Hepatic stellate cell (primary cell): Measurements from ENCODE around the gene UMOD.
"Not testable (repeated sequence)": the region's sequence is repeated elsewhere in the genome, so short reads cannot be mapped to it uniquely, and the experiment has no call there.

Source experiments
- DNase-seq: peaks from one replicate; pipeline ENCODE4 v3.0.0; 2011; ENCODE audit warnings: low spot score

Gene UMOD

DNA sequence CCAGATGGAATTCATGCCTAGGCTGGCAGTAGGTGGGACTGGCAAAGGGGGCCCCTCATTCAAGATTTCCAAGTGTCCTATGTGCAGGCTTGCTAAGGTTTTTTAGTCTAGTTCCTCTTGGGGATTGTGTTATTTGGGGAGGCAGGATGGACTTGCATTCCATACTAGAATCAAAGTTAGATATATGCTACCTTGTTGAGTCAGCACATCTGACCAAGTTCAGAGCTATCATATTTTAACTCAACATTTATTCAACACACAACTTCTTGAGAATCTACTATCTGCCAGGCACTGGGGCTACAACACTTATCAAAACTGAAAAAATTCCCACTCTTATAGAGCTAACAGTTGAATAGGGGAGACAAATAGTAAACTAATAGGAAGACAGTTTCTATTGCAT is 31.9 kb downstream of the UMOD start:
- no peak for DNase-seq

DNA sequence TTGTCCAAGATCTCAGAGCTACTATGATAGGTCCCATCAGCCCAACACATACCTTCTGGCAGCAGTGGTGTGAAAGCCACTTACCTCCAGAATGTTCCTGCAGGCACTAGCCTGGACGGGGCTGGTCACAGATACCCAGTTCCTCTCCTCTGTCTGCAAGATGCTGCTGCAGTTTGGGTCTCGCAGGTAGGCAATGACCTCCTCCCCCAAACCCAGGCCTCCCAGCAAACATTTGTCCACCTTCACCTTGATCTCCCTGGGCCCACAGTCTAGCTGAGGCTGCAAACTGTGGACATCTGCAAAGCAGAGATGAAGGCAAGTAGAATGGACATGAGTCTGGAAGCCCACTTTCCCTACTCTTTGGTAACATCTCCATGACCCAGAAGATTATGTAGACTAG is 32.3 kb downstream of the UMOD start:
- no peak for DNase-seq

DNA sequence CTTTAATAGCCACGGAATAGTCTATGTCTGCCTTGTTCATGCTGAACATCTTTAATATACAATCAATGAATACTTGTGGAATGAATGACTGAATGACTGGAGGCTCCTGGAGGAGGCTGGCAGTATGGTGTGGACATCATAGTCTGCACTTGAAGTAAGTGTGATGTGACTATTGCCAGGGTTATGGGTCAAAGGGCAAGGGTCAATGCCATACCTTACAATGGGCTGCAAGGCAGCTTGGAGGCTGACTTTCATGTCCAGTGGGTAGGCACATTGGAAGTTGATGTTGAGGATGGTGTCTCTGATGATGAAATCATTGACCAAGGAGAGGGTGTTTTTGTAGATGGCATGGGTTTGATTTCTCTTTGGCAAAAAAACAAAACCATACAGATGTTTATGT is 33.1 kb downstream of the UMOD start:
- DNase-seq, result no peak

DNA sequence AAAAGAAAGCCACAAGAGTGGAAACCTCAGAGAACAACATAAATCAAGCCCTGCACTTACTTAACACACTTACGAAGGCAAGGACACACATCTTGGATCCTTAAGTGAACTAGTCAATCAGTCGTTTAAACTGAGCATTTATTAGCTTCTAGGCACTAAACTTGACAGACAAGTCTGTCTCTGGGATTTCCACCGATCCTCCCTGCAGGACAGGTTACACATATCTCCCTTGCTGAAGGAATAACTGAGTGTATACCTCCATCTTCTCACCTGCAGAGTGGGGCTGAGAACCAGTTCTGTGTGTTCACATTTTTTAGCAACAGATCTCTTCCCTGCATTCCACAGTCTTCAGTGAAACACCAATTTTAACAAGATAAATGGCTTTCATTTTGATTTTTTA is 34.1 kb downstream of the UMOD start:
- no peak for DNase-seq

DNA sequence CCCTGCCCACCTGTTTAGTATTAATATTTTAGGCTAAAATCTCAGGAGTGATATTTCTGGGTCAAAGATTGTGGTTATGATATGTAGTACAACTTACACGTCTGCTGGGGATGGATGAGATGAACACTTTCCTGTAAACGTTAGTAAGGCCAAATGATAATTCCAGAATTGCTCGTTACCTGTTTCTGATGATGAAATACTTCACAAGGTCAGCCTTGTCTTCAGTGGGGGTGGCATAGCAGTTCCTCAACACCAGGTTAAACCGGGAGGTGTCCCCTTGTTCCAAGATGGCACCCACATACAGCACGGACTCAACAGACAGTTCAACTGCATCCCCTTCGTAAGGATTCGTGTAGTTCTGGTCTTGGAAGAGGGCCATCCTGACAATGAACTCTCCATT is 34.5 kb downstream of the UMOD start:
- DNase-seq, result no peak

DNA sequence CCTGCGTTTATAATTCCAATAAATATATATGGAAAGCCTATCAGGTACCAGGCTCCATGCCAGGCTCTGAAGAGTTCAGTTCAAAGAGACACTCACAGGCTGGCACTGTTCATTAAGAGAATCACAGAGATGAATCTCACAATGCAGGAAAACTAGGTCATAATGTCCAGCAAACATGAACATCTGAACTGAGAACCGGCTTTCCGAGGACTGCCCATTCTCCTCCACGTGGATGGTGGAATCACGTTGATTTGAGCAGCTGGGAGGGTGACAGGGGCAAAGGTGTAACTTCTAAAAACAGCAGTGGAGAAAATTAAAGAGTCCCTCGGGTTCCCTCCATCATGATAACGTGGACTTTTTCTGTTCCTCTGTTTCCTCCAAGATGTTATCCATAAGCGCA is 35.4 kb downstream of the UMOD start:
- no peak for DNase-seq

DNA sequence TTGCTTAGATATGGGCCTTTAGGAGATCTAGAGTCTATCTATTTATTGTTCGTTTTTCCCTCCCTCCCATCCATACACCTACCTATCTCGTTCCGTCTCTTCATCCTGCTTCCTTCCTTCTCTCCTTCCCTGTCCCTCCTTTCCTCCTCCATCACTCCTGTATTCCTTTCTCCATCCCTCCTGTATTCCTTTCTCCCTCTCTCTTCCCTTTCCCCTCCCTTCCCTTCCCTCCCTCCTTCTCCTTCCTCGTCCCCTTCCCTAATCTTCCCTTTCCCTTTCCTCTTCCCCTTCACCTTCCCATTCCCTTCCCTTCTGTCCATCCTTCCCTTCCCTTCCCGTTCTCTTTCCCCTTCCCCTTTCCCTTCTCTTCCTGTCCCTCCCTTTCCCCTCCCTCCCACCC is 35.8 kb downstream of the UMOD start:
- no peak for DNase-seq

DNA sequence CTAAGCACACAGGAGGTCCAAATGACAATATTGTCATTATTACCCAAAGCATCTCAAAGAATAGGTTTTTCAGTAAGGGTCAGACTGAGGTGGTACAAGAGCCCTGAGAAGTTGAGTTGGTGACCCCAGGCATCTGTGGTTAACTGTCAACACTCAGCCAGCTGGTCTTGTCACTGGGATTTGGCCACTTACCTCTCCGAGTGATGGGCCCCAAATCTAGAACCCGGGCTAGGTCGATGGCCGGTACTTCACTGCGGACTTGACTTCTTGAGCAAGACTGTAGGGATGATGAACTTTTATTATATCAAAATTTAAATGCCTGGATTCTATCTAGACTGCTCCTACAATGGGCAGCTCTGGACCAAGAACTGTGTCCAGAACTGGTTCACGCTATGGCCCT is 36.8 kb downstream of the UMOD start:
- no peak for DNase-seq

DNA sequence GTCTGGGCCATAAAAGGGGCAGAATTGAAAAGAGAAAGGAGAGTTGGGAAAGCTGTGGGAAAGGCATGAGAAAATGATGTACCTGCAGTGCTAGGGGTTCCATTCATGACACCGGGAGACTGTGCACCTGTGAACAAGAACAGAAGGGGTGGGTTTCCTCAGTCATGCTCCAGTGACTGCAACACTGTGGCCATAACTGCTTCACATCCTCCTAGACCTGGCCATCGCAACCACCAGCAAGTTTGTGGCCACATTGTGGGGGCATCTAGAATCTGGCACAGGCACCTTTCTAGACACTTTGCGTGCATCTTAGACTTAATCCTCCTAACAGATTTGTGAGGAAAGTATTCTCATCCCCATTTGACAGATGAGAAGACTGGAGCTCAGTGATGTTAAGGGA is 37.9 kb downstream of the UMOD start:
- no peak for DNase-seq

DNA sequence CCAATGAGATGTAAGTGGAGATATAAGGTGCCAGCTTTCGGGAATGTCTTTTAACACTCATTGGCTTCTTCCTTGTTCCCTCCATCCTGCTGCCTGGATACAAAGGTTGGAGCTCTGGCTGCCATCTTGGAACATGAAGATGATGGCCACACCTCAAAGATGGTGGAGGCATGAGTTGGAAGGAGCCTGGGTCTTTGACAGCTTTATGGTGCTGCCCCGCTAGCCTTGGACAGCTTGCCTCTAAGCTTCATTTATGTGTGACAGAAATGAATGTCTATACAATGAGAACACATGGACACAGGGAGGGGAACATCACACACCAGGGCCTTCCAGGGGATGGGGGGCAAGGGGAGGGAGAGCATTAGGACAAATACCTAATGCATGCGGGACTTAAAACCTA is 38.8 kb downstream of the UMOD start:
- no peak for DNase-seq

DNA sequence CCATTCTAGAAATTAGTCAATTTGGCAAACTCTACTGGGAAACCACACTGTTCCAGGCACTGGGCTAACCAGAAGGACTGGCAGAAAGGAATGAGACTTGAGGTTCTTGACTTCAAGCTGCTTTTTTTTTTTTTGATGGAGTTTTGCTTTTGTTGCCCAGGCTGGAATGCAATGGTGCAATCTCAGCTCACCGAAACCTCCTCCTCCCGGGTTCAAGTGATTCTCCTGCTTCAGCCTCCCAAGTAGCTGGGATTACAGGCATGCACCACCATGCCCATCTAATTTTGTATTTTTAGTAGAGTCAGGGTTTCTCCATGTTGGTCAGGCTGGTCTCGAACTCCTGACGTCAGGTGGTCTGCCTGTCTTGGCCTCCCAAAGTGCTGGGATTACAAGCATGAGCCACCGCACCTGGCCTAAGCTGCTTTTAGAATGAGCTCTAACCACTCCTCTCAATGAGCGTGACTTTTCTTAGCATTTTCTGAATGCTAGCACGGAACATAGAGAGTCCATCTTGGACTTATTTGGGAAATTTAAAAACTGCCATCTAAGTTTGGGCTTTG is 39.9 kb downstream of the UMOD start:
- not testable (repeated sequence) for DNase-seq

DNA sequence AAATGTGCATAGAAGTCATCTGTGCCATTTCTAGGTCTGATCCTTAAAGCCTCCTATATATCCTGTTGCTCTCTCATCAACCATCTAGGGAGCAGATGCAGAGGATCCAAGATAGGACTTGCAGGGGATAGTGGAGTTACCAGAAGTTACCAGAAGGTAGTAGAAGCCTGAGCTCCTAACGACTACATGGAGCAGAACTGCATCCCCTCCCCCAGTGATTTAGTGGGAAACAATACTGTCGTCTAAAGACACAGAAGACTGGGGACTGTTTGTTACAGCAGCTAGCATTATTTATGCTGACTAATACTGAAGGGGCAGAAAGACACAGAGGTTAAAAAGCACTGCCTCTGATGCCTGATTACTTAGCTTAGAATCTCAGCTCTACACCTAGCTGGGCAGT is 41.0 kb downstream of the UMOD start:
- no peak for DNase-seq

DNA sequence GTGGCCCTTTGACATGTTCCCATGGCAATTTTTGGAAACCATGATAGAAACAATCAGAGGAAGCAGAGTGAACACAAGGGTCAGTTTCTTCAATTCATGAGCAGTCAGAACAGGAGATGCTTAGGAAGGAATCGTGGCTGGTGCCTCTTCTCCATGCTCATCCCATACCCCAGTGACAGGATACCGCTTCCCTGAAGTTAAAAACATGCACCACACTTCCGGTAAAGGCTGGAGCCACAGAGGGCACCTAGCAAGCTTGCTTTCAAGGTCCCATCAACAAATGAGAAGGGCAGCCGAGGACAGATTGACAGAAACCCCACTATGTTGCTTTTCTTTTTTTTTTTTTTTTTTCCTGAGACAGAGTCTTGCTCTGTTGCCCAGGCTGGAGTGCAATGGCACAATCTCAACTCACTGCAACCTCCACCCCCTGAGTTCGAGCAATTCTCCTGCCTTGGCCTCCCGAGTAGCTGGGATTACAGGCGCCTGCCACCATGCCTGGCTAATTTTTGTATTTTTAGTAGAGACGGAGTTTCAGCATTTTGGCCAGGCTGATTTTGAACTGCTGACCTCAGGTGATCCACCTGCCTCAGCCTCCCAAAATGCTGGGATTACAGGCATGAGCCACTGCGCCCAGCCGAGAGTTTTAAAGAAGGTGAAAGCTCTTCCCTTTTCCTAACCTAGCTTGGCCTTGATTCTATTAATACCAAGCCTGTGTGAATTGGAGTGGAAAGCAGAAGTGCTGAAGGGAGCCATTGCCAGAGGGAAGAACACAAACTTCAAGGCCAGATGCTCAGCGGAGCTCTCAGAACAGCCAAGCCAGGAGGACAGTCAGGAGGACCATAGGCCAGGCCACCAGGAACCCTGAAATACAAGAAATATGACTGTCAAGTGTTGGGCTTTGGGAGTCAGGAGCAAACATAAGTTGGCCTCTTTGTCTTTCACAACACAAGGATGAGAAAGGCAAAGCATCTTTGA is 41.8 kb downstream of the UMOD start:
- DNase-seq, result no peak

DNA sequence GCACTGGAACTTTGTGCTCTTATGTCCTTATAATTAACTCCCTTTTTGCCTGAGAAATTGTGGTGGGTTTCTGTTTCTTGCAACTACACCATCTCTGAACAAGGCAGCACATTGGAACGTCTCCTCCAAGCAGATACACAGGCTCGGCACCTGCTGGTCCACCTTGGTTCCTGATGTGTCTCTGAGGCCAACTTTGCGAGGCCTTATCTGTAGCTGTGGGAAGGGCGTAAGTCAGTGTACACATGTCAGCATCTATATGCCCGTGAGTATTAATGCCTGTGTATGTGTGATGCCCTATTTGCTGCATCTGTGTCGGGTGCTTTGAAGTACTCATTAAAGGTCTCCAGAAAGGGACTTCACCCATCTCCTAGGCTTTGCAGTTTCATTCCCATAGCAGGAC is 42.7 kb downstream of the UMOD start:
- DNase-seq, result no peak

DNA sequence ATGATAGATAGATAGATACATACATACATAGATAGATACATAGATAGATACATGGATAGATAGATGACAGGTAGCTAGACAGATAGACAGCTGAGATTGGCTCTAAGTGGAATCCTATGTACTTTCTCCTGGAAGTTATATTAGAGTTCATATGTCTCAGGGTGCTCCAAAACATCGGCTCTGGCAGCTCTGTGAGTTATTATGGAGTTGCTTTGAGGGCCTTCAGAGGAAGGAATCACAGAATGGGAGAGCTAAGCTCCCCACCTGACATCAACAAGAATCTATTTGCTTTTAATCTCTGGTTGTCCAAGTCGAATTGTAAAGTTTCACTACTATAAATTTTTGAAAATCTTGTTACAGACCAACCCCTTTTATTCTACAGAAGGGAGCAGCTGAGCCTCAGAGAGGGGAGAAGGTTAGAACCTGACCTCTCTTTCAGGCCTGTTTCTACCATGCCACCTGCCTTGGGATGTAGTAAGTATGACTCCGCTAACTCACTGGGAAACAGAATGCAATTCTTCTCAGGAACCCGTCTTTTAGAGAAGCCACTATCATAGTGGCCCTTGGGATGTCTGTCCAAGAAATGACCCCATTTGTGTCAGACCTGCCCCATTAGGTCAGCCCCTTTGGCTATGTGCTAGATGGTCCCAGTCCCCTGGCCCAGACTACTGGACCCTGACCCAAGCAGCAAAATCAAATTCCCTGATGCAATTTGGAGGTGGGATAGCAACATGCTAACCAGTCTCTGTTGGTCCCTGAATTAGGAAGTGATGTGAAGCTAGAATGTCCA is 43.5 kb downstream of the UMOD start:
- no peak for DNase-seq

DNA sequence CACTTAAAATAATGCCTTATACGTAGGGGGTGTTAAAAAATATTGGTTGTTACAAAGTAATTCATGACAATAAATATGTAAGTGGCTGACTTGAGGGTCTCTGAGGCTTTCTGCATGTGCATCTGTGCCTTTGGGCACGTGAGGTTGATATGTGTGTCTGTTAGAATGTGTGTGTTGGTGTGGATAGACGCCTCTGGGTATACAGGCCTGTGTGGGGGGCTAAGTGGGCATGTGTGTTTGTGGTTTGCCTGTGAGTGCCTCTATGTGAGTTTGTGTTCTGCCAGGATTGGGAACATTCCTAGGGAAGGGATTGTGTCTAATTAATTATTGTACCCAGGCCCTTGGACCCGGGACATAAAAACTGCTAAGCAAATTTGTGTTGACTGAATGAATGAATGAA is 44.2 kb downstream of the UMOD start:
- DNase-seq, result no peak

DNA sequence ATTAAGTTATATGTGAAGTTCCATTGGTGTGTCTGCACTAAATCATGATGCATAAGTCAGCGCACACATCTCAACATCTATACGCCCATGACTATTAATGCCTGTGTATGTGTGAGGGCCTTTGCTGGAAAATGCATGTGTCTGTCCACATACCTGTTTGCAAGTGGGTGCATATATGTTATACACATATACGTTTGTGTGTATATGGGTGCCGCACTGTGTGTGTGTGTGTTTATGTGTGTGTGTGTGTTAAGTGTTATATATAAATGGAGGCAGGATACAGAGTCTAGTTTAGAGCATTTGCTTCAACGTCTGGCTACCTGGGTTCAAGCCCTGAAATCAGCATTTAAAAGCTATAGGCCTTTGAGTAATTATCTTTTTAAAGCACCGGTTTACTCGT is 44.7 kb downstream of the UMOD start:
- DNase-seq, result no peak

DNA sequence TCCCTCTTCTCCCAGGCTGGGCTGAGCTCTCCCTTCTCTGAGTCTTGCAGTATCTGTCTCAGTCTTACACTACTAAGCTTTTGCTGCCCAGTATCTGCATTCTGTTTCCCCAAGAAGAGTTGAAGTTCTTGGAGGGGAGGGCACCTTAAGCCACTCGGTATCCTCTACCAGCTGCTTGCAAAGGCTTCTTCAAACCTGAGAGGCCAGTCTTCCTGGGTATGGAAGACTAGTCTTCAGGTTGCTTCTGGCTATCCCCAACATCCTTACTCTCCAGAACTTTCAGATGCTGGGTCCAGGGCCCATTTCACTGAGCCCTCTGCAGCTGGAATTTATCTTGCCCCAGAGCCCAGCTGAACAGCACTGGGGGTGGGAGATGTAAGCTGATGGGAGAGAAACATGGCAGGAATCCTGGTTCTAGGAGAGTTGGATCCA is 45.3 kb downstream of the UMOD start:
- no peak for DNase-seq

DNA sequence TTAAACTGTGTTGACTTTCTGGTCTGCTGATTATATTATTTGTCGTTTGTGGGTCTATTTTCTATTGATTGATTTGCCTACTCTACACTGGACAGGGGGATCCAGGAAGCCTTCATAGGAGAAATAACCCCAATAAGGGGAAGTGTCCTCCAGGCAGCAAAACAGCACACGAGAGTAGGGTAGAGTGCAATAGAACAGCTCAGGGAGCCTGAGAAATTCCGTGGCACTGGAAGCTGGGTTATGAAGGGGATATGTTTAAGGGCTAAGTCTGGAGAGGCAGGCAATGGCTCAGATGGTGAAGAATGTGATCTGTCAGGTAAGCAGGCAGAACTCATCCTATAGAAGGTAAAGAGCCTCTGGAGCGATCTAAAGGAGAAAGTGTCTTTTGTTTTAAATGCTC is 46.1 kb downstream of the UMOD start:
- no peak for DNase-seq

DNA sequence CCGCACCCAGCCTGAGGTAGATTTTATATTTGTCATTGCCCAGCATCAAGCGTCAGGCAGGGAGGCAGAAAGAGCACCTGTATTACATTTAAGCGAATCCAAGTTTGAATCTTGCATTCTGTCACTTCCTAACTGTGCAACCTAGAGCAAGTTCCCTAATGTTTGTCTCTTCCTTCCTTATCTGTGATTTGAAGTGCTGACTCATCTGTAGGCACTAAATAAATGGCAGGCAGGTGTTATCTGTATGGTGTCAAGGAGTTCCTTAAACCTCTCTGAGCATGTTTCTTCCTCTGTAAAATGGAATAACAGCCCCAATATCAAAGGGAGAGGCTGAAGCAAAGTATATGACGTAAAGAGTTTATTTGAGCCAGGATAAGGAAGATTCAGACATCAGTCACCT is 49.5 kb downstream of the UMOD start:
- DNase-seq, result no peak

DNA sequence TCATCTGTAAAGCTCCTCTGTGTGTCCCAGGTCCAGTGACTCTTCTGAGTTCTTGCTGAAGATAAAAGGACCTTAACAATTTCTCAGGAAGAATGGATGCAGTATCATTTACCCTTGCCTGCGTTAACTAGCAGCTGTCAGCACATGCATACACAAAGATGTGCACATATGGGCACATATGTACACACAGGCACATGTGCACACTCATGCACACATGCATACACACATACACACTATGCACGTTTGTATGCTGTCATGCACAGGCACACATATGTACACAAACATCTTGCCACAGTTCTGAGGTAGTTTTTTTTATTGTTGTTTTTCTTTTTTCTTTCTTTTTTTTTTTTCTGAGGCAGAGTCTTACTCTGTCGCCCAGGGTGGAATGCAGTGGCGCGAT is 50.1 kb downstream of the UMOD start:
- DNase-seq, result no peak

DNA sequence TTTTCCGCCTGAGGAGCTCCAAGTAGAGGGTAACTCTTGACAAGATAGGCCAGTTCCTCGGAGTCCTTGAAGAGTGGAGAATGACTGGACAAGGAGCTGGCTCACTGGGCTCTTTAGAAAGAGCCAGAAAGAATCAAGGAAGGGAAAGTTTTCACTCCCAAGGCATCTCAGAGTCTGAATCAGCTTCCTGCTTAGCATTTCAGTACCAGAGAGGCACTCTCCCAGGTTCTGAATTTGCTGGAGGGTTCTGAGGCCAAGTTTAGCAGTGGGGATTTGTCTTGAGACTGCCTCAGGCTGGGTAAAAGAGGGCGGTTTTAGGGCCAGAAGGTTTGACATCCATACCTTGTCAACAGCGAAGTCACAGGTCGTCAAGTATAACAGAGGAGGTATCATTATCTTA is 50.7 kb downstream of the UMOD start:
- DNase-seq, result no peak
